ENCODE data around the gene EPB41L4A.

EPB41L4A gene

GRCh38 chr5:112290691-112291090 is 128.4 kb downstream of the EPB41L4A start:
- in situ Hi-C loops (cut with HindIII; ENCODE audit: low pct_ligation_motif_present, low sequenced_read_pairs), result no loop called here
- TF ChIP-seq CTCF (IDR thresholded peaks at IDR 0.05; ENCODE audit: low read depth, low read length, missing control alignments), result no peak
- H3K27me3 ChIP-seq (replicated peaks), result no peaks in the 10 kb centered on the region
- no peak overlapping the region for H3K27ac ChIP-seq
- DNase-seq, result no peak
- no peak overlapping the region for H3K4me3 ChIP-seq (ENCODE audit: low read depth, low read length)
- H3K36me3 ChIP-seq (replicated peaks), result no peaks in the 10 kb centered on the region

GRCh38 chr5:112289465-112289864 is 129.6 kb downstream of the EPB41L4A start:
- no peak for TF ChIP-seq CTCF (IDR thresholded peaks at IDR 0.05; ENCODE audit: low read depth, low read length, missing control alignments)
- DNase-seq, result no peak
- H3K4me3 ChIP-seq (ENCODE audit: low read depth, low read length), result no peak overlapping the region
- in situ Hi-C loops (cut with HindIII; ENCODE audit: low pct_ligation_motif_present, low sequenced_read_pairs), result no loop called here
- no peaks in the 10 kb centered on the region for H3K36me3 ChIP-seq (replicated peaks)
- H3K27ac ChIP-seq, result no peak overlapping the region
- H3K27me3 ChIP-seq (replicated peaks), result no peaks in the 10 kb centered on the region

GRCh38 chr5:112283943-112284929 is 134.8 kb downstream of the EPB41L4A start:
- H3K4me3 ChIP-seq (ENCODE audit: low read depth, low read length), result no peak overlapping the region
- no peaks in the 10 kb centered on the region for H3K27me3 ChIP-seq (replicated peaks)
- no peak for DNase-seq
- no peaks in the 10 kb centered on the region for H3K36me3 ChIP-seq (replicated peaks)
- in situ Hi-C loops (cut with HindIII; ENCODE audit: low pct_ligation_motif_present, low sequenced_read_pairs), result no loop called here
- H3K27ac ChIP-seq, result no peak overlapping the region
- no peak for TF ChIP-seq CTCF (IDR thresholded peaks at IDR 0.05; ENCODE audit: low read depth, low read length, missing control alignments)

- DNase-seq, result no peak
- in situ Hi-C loops (cut with HindIII; ENCODE audit: low pct_ligation_motif_present, low sequenced_read_pairs), result no loop called here
- Histone ChIP-seq H3K27me3 (replicated peaks) (no peaks in the 10 kb centered on the region), H3K27ac (no peak overlapping the region), H3K36me3 (replicated peaks) (no peaks in the 10 kb centered on the region), H3K4me3 (ENCODE audit: low read depth, low read length) (no peak overlapping the region)
- TF ChIP-seq CTCF (IDR thresholded peaks at IDR 0.05; ENCODE audit: low read depth, low read length, missing control alignments), result no peak
These were observed 136.0 kb downstream of the EPB41L4A start for GRCh38 chr5:112283034-112283582.

GRCh38 chr5:112279082-112279481 is 140.0 kb downstream of the EPB41L4A start:
- no peak for DNase-seq
- Histone ChIP-seq H3K36me3 (replicated peaks) (no peaks in the 10 kb centered on the region), H3K27me3 (replicated peaks) (no peaks in the 10 kb centered on the region), H3K4me3 (ENCODE audit: low read depth, low read length) (no peak overlapping the region), H3K27ac (no peak overlapping the region)
- no peak for TF ChIP-seq CTCF (IDR thresholded peaks at IDR 0.05; ENCODE audit: low read depth, low read length, missing control alignments)
- in situ Hi-C loops (cut with HindIII; ENCODE audit: low pct_ligation_motif_present, low sequenced_read_pairs), result no loop called here

Data from brain microvascular endothelial cell (primary cell).